Right lobe of liver (tissue), 4 donors: ENCODE measurements around the gene NGF.

Experiments used
- CTCF ChIP-seq, 4 donors: fragments of 200-600 bp in 3 of 4; fragments of 450-650 bp in 1 of 4; IDR thresholded peaks; one replicate each; pipeline versions ENCODE4 v1.5.1 to v1.8.0; 2016 to 2022; ENCODE audit warnings: antibody characterized with exemption in 4 of 4, mild to moderate bottlenecking in 2 of 4
- POLR2A ChIP-seq: fragments of 450-650 bp; IDR thresholded peaks from one replicate; pipeline ENCODE4 v1.6.1; 2017; ENCODE audit warnings: antibody characterized with exemption, mild to moderate bottlenecking
- donor health status: DM: no; HTN: no; CAD: no.
- donor health status: DM: no; HTN: no; CAD: no.
- donor health status: DM: no; HTN: yes; CAD: no.

- TF ChIP-seq CTCF (IDR thresholded peaks at IDR 0.05) (no peak), POLR2A (no peak)
Measured at GRCh38 chr1:115332813-115333608, 5.0 kb downstream of the NGF start.
